ENCODE data around the gene ZNF428. TPM values are rescaled to one million over a fixed set of nuclear protein-coding genes. Genes with fewer than 3 reads are reported as not detected.
A peak's percentile ranks its signal among the peaks of the same experiment; 100 is the strongest.

The ZNF428 gene, protein sequence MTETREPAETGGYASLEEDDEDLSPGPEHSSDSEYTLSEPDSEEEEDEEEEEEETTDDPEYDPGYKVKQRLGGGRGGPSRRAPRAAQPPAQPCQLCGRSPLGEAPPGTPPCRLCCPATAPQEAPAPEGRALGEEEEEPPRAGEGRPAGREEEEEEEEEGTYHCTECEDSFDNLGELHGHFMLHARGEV
- total RNA-seq (10 to 100 TPM; 25.1 to 40.4 (median 31.3) TPM), polyA plus RNA-seq (10 to 100 TPM; 29.5 to 64.5 TPM)
- long read RNA-seq, donor 1, transcript ZNF428-201 (3 exons, 1,412 nt), result major isoform, 30 of 36 reads
- long read RNA-seq, donor 1, partial matches to known transcripts, result 3 of 36 reads
- long read RNA-seq, donor 1, other reads (novel, unspliced or antisense), result 3 of 36 reads
- long read RNA-seq, donor 2, transcript ZNF428-201 (3 exons, 1,412 nt), result major isoform, 11 of 13 reads
- long read RNA-seq, donor 2, partial matches to known transcripts, result 1 of 13 reads
- long read RNA-seq, donor 2, other reads (novel, unspliced or antisense), result 1 of 13 reads
- long read RNA-seq, donor 3, transcript ZNF428-201 (3 exons, 1,412 nt), result major isoform, 18 of 23 reads
- long read RNA-seq, donor 3, partial matches to known transcripts, result 3 of 23 reads
- long read RNA-seq, donor 3, other reads (novel, unspliced or antisense), result 1 of 23 reads

GRCh38 chr19:43619262-43620060 is at the start of gene ZNF428:
ZNF428 (minus strand) TSS chr19:43619629; CDS start chr19:43614304, 5,325 bp downstream.
- H3K9me3 ChIP-seq, result no peaks in the 10 kb centered on the region
- TF ChIP-seq CTCF (IDR thresholded peaks at IDR 0.05), result peak in 2 of 12 donors; percentile 9
- peak in 1 of 2 donors; percentile 77 for TF ChIP-seq POLR2A (IDR thresholded peaks at IDR 0.05)
- intact Hi-C loops (cut with DNase I), result loop anchor here in 2 of 10 donors (1.0 to 2.0 kb wide), 2 partner anchors 23 to 49 kb away; partner anchors contain the start of genes IRGQ (in 1 of the 2) and ZNF576 (in 1 of the 2)
- 0% methylated on average over 42 to 81 of the region's 81 CpGs for WGBS, 4 donors
- H3K4me3 ChIP-seq, result peak within 1 kb of the TSS; percentile 48 to 98 (median 76)
- no peaks in the 10 kb centered on the region for H3K27me3 ChIP-seq
- no peaks in the 10 kb centered on the region for H3K36me3 ChIP-seq
- H3K4me1 ChIP-seq, result peaks cover 0 to 23% (median 13%) of the 10 kb centered on the region in 12 donors
- H3K27ac ChIP-seq, result peak within 1 kb of the TSS; percentile 87 to 99 (median 96)
- DNase-seq (peak; percentile 86 to 94 (median 91)), ATAC-seq (peak; percentile 86 to 96 (median 94))

DNA sequence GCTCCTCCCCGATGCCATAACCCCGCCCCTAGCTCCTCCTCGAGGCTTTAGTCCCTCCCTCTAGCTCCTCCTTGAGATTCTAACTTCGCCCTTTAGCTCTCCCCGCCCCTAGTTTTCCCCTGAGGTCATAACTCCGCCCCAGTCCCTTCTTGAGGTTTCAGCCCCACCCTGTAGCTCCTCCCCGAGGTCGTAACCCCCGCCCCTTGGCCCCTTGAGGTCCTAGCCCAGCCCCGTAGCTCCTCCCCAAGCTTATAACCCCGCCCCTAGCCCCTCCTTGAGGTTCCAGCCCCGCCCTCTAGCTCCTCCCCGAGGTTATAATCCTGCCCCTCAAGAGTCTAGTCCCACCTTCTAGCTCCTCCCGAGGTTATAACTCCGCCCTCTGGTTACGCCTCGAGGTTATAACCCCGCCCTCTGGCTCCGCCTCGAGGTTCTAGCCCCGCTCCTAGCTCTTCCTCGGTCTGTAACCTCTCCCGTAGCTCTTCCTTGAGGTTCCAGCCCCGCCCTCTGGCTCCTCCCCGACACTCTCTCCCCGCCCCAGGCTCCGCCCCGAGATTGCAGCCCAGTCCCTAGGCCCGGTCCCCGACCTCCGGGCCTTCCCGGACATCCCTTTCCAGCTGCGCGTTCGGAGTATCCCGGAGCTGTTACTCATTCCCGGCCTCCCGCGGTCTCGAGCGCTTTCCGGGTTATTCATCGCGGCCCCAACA is 49.1 kb upstream of the ZNF428 start:
- 0 to 1% (median 1%) methylated on average over 44 of the region's 44 CpGs for WGBS, 4 donors
- TF ChIP-seq CTCF (IDR thresholded peaks at IDR 0.05) (no peak), POLR2A (IDR thresholded peaks at IDR 0.05) (peak in 1 of 2 donors; percentile 88)
- DNase-seq (peak; percentile 98 to 99 (median 99)), ATAC-seq (peak; percentile 91 to 95 (median 92))
- intact Hi-C loops (cut with DNase I), result loop anchor here in 3 of 10 donors (1.0 to 10.0 kb wide), 7 partner anchors 32 to 135 kb away; partner anchors contain the start of genes ZNF575 (in 3 of the 3), IRGQ (in 1 of the 3), SMG9 (in 1 of the 3) and ZNF428 (in 1 of the 3)
- Histone ChIP-seq H3K27ac (peak overlapping the region; percentile 78 to 94 (median 92)), H3K9me3 (no peaks in the 10 kb centered on the region), H3K4me3 (peak overlapping the region; percentile 53 to 83 (median 66)), H3K4me1 (peaks cover 0 to 75% (median 18%) of the 10 kb centered on the region in 12 donors), H3K36me3 (peaks cover 0 to 34% (median 8%) of the 10 kb centered on the region in 9 donors), H3K27me3 (no peaks in the 10 kb centered on the region)

- intact Hi-C loops (cut with DNase I), result loop anchor here in 3 of 10 donors (1.0 to 10.0 kb wide), 7 partner anchors 33 to 135 kb away; partner anchors contain the start of genes ZNF575 (in 3 of the 3), IRGQ (in 1 of the 3), SMG9 (in 1 of the 3) and ZNF428 (in 1 of the 3)
- 4 to 10% (median 5%) methylated on average over 29 of the region's 29 CpGs for WGBS, 4 donors
- Histone ChIP-seq H3K27ac (peak overlapping the region in 8 of 12 donors; percentile 26 to 94 (median 79)), H3K27me3 (no peaks in the 10 kb centered on the region), H3K9me3 (no peaks in the 10 kb centered on the region), H3K4me1 (peaks cover 0 to 79% (median 18%) of the 10 kb centered on the region in 12 donors), H3K36me3 (peaks cover 0 to 35% (median 8%) of the 10 kb centered on the region in 9 donors), H3K4me3 (peak overlapping the region in 11 of 12 donors; percentile 19 to 83 (median 61))
- TF ChIP-seq POLR2A (IDR thresholded peaks at IDR 0.05) (no peak), CTCF (IDR thresholded peaks at IDR 0.05) (no peak)
- ATAC-seq, result peak in 1 of 4 donors; percentile 0
- no peak for DNase-seq
These were observed 48.5 kb upstream of the ZNF428 start for GRCh38 chr19:43667876-43668405.

Data from heart left ventricle (tissue), 16 donors.